Measurements from ENCODE around the gene EVI5L.

- TF ChIP-seq EZH2phosphoT487 (IDR thresholded peaks at IDR 0.05; ENCODE audit: borderline replicate concordance, low read length), result no peak
- no peak for TF ChIP-seq EZH2 (IDR thresholded peaks at IDR 0.05; ENCODE audit: low read length, unreplicated experiment)
- no peak for TF ChIP-seq CTCF (conservative IDR thresholded peaks at IDR 0.05; ENCODE audit: low read depth, low read length)
These were observed 2.0 kb downstream of the EVI5L start for GRCh38 chr19:7832009-7832408.
